GM18951 (cell line): ENCODE data around the gene RFX4.
"Not testable (repeated sequence)": the region's sequence is repeated elsewhere in the genome, so short reads cannot be mapped to it uniquely, and the experiment has no call there.

Experiments
- POLR2A ChIP-seq: IDR thresholded peaks from 4 replicates; pipeline ENCODE4 v1.6.1; 2011; ENCODE audit warnings: mild to moderate bottlenecking; ENCODE audit not compliant: insufficient read length, insufficient read depth; ENCODE audit errors: extremely low read depth
- in situ Hi-C: fragments of 300-500 bp; cut with MboI; formaldehyde crosslinking; loops from one replicate; pipeline ENCODE4 v1.12.0; 2022; ENCODE audit warnings: low sequenced_read_pairs, mixed read lengths, inconsistent platforms; ENCODE audit not compliant: unreplicated experiment

RFX4 gene

DNA sequence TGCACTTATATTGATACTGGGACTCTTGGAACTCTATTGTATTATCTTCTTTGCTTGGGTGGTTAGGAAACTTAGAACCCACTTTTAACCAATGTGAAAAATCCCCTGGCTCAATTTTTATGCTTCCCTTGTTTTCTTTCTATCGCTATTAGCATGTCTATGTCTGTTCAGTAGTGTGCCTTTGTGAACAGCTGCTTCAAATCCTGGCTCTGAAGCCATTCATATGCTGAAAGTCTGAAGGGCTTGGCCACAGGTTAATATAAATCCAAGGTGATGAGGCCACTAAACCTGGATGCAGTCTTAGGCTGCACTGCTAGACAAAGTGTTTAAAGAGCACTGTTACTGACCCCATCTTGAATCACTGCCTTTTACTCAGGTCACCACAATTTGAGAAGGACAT is 96.8 kb downstream of the RFX4 start:
- TF ChIP-seq POLR2A = no peak
- in situ Hi-C loops = no loop called here

- in situ Hi-C loops = no loop called here
- TF ChIP-seq POLR2A = no peak
These were observed 97.5 kb downstream of the RFX4 start for GRCh38 chr12:106680280-106680679.

DNA sequence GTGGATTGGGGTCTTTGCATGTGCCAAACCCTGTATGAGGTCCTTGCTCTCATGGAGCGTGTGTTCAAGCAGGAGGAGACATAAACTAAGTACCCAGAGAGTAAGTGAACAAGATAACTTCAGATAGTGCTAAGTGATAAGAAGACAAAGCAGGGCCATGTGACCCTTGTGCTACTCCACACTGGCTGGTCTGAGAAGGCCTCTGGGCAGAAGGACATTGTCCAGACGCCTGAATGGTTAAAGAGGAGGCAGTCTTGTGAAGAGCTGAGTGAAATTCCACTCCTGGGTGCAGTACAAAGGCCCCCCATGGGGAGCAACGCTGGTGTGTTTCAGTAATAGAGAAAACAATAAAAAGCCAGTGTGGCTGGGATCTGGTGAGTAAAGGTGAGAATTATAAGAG is 98.4 kb downstream of the RFX4 start:
- in situ Hi-C loops = no loop called here
- no peak for TF ChIP-seq POLR2A

GRCh38 chr12:106682594-106683234 is 99.9 kb downstream of the RFX4 start:
- in situ Hi-C loops = no loop called here
- no peak for TF ChIP-seq POLR2A

GRCh38 chr12:106684497-106684896 is 101.7 kb downstream of the RFX4 start:
- TF ChIP-seq POLR2A = no peak

GRCh38 chr12:106685381-106685780 is 102.6 kb downstream of the RFX4 start:
- no peak for TF ChIP-seq POLR2A
- in situ Hi-C loops = no loop called here

More at GRCh38 chr12:106684497-106684896, 101.7 kb downstream of the RFX4 start:
- in situ Hi-C loops = no loop called here

- in situ Hi-C loops = no loop called here
- no peak for TF ChIP-seq POLR2A
These were observed 104.9 kb downstream of the RFX4 start for GRCh38 chr12:106687672-106688071.

- in situ Hi-C loops = no loop called here
These were observed 107.9 kb downstream of the RFX4 start for GRCh38 chr12:106690569-106691305.

DNA sequence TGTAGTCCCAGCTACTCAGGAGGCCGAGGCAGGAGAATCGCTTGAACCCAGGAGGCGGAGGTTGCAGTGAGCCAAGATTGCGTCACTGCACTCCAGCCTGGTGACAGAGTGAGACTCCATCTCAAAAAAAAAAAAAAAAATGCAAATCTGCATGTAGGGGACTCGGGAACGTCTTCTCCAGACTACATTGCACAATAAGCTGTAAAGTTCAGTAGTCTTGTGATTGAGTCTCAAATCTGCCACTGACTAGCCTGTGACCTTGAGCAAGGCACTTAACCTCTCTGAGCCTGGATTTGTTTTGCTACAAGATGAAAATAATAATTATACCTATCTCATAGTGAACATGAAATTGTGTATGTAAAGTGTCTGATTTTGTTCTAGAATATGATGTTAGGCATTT is 109.2 kb downstream of the RFX4 start:
- in situ Hi-C loops = not testable (repeated sequence)

More at GRCh38 chr12:106690569-106691305, 107.9 kb downstream of the RFX4 start:
- TF ChIP-seq POLR2A = no peak

GRCh38 chr12:106692896-106693820 is 110.4 kb downstream of the RFX4 start:
- in situ Hi-C loops = no loop called here
- no peak for TF ChIP-seq POLR2A

GRCh38 chr12:106696071-106696470 is 113.3 kb downstream of the RFX4 start:
- in situ Hi-C loops = no loop called here
- no peak for TF ChIP-seq POLR2A

DNA sequence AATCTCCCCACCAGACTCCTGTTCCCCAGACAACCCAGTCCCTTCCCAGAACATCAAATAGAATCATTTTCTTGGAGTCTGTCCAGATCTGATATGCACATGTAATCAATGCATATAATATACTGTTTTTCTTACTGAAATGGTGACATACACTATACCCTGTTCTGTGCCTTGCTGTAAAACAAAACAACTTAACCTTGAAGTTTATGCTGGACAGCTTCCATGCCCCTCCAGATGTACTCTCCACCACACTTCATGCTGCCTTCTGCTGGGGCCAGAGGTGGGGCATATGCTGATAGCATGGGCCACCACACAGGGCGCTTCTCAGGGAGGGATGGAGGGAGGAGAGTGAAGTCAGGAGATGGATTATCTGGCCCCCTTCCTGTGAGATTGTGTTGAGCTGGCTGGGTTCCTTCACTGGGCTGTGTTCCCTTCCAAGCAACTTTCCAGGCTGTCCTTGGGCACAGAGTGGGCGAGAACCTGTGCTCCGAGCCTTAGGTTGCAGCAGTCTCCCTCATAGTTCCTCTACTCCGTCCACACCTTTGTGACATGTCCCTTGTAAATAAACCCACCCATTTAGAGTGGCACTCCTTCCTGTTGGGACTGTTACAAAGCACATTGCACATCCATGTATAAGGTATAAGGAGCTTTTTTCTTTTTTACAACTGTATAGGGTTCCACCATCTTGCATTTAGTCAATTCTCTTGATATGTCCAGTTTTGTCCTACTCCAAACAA is 114.0 kb downstream of the RFX4 start:
- no peak for TF ChIP-seq POLR2A
- in situ Hi-C loops = no loop called here

GRCh38 chr12:106704081-106704480 is 121.3 kb downstream of the RFX4 start:
- in situ Hi-C loops = no loop called here
- no peak for TF ChIP-seq POLR2A

GRCh38 chr12:106705971-106706370 is 123.2 kb downstream of the RFX4 start:
- in situ Hi-C loops = no loop called here
- TF ChIP-seq POLR2A = no peak
